Measurements from ENCODE around the gene WWOX. TPM values are rescaled to one million over a fixed set of nuclear protein-coding genes. Genes with fewer than 3 reads are reported as not detected.

The WWOX gene
- total and polyA plus RNA-seq, 2 of the 4 experiments (the other 2 are of a cell fraction): 2.7 to 5.4 TPM

GRCh38 chr16:78639775-78640174, 540.3 kb downstream of the WWOX start:
- no peak overlapping the region for H3K27ac ChIP-seq (ENCODE audit: insufficient read depth, low read length)
- H2BK120ac ChIP-seq (ENCODE audit: low read depth, low read length): no peak overlapping the region
- no peaks in the 10 kb centered on the region for H3K27me3 ChIP-seq (ENCODE audit: control insufficient read depth, insufficient read depth, low read length)
- WGBS, 2 experiments (ENCODE audit: extremely low coverage in 2 of 2, insufficient read length in 1 of 2): 40% methylated on average over 1 of the region's 3 CpGs; no CpG with 5 or more reads in 1 of the 2 experiments
- H3K18ac ChIP-seq (ENCODE audit: low read depth, low read length): no peak overlapping the region
- H2BK15ac ChIP-seq (ENCODE audit: low read depth, low read length): no peak overlapping the region
- no peak overlapping the region for H2BK5ac ChIP-seq (ENCODE audit: low read depth, low read length, poor library complexity, severe bottlenecking)
- in situ Hi-C loops (cut with MboI; ENCODE audit: low sequenced_read_pairs) (no loop called here), dilution Hi-C loops (cut with HindIII; ENCODE audit: low sequenced_read_pairs, unreplicated experiment) (no loop called here), intact Hi-C loops (cut with micrococcal nuclease) (no loop called here)
- BruUV-seq (replicated peaks): no TSS peak
- no peak overlapping the region for H4K91ac ChIP-seq (ENCODE audit: insufficient read depth, low read depth, low read length)
- ATAC-seq (ENCODE audit: low read depth) (no peak), DNase-seq (no peak)
- no peak overlapping the region for H3K4me2 ChIP-seq (ENCODE audit: low read depth, low read length)
- TF ChIP-seq CHD1 (IDR thresholded peaks at IDR 0.05; ENCODE audit: low read depth, low read length): no peak
- no peak for TF ChIP-seq RAD21 (IDR thresholded peaks at IDR 0.05; ENCODE audit: low read length)
- TF ChIP-seq USF2 (IDR thresholded peaks at IDR 0.05; ENCODE audit: low read depth, low read length): no peak
- TF ChIP-seq BHLHE40 (IDR thresholded peaks at IDR 0.05; ENCODE audit: low read depth, low read length): no peak
- TF ChIP-seq POLR2A (IDR thresholded peaks at IDR 0.05; ENCODE audit: low read depth, low read length): no peak
- no peak for TF ChIP-seq FOS (IDR thresholded peaks at IDR 0.05; ENCODE audit: low read depth, low read length)
- no peak for TF ChIP-seq MAFK (IDR thresholded peaks at IDR 0.05; ENCODE audit: low read depth, low read length)
- no peak for TF ChIP-seq RFX5 (IDR thresholded peaks at IDR 0.05; ENCODE audit: low read depth, low read length)
- TF ChIP-seq MXI1 (IDR thresholded peaks at IDR 0.05; ENCODE audit: borderline replicate concordance, low read depth, low read length): no peak
- TF ChIP-seq, protein P1, sequence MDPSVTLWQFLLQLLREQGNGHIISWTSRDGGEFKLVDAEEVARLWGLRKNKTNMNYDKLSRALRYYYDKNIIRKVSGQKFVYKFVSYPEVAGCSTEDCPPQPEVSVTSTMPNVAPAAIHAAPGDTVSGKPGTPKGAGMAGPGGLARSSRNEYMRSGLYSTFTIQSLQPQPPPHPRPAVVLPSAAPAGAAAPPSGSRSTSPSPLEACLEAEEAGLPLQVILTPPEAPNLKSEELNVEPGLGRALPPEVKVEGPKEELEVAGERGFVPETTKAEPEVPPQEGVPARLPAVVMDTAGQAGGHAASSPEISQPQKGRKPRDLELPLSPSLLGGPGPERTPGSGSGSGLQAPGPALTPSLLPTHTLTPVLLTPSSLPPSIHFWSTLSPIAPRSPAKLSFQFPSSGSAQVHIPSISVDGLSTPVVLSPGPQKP (IDR thresholded peaks at IDR 0.05; ENCODE audit: borderline replicate concordance, low read depth, low read length): no peak
- TF ChIP-seq RCOR1 (IDR thresholded peaks at IDR 0.05; ENCODE audit: insufficient replicate concordance, low read length): no peak
- TF ChIP-seq CTCF (conservative IDR thresholded peaks at IDR 0.05; ENCODE audit: low read depth, low read length): no peak
- no peak for TF ChIP-seq MAZ (IDR thresholded peaks at IDR 0.05; ENCODE audit: borderline replicate concordance, low read depth, low read length)
- no peak overlapping the region for H3K9ac ChIP-seq (ENCODE audit: low read depth, low read length)
- no peak overlapping the region for H3K4ac ChIP-seq (ENCODE audit: low read depth, low read length)
- H3K4me3 ChIP-seq (ENCODE audit: insufficient read depth, low read depth, low read length): no peak overlapping the region
- peaks cover 30% of the 10 kb centered on the region for H3K9me3 ChIP-seq (ENCODE audit: control insufficient read depth, insufficient read depth, low read length)
- no peaks in the 10 kb centered on the region for H3K4me1 ChIP-seq (ENCODE audit: control insufficient read depth, insufficient read depth, low read length)
- no peaks in the 10 kb centered on the region for H4K20me1 ChIP-seq (ENCODE audit: insufficient read depth, low read length)
- CTCF ChIA-PET: no interaction called here
- no peaks in the 10 kb centered on the region for H3K9me1 ChIP-seq (ENCODE audit: insufficient read depth, low read length)
- no peak overlapping the region for H3K14ac ChIP-seq (replicated peaks; ENCODE audit: low read depth, low read length)
- no peak overlapping the region for H2AK9ac ChIP-seq (replicated peaks; ENCODE audit: low read depth, low read length, poor library complexity)
- no peak overlapping the region for H2AFZ ChIP-seq (replicated peaks; ENCODE audit: low read length, poor library complexity)
- no peak overlapping the region for H4K8ac ChIP-seq (ENCODE audit: low read depth in 2 of 2, low read length in 2 of 2)
- H2BK20ac ChIP-seq (ENCODE audit: low read depth, low read length): no peak overlapping the region
- POLR2A ChIA-PET (ENCODE audit: unreplicated experiment): no interaction called here
- H4K5ac ChIP-seq (ENCODE audit: low read depth, low read length): no peak overlapping the region
- H2AK5ac ChIP-seq (ENCODE audit: low read depth, low read length): no peak overlapping the region
- H3K79me1 ChIP-seq (ENCODE audit: low read depth in 1 of 2, low read length in 2 of 2): no peaks in the 10 kb centered on the region
- no peak overlapping the region for H3K23ac ChIP-seq (ENCODE audit: low read depth, low read length)
- H3K56ac ChIP-seq (ENCODE audit: extremely low read depth, insufficient read depth, low read length): no peak overlapping the region
- H3K36me3 ChIP-seq (ENCODE audit: control insufficient read depth, insufficient read depth, low read length): no peaks in the 10 kb centered on the region
